PFSK-1 (cell line): Measurements from ENCODE around the gene IL36A.

Experiments used
- FOXP2 ChIP-seq: optimal IDR thresholded peaks from 2 replicates; pipeline ENCODE3; 2011; ENCODE audit warnings: borderline replicate concordance, control low read depth, inconsistent platforms; ENCODE audit not compliant: insufficient read depth; ENCODE audit errors: extremely low read length, extremely low read depth
- POLR2AphosphoS5 ChIP-seq: IDR thresholded peaks from 2 replicates; pipeline ENCODE4 v1.6.1; 2012; ENCODE audit warnings: low read depth, mild to moderate bottlenecking, control low read depth, low read length, moderate library complexity
- SIN3A ChIP-seq: IDR thresholded peaks from 2 replicates; pipeline ENCODE4 v1.6.1; 2012; ENCODE audit warnings: mild to moderate bottlenecking, low read length, moderate library complexity, borderline replicate concordance; ENCODE audit not compliant: insufficient read depth
- TAF1 ChIP-seq: IDR thresholded peaks from 2 replicates; pipeline ENCODE4 v1.6.1; 2012; ENCODE audit warnings: low read length, control low read depth, borderline replicate concordance; ENCODE audit not compliant: insufficient read depth
- TF ChIP-seq, protein P1 (sequence below), 2 experiments: IDR thresholded peaks; 2 replicates each; pipeline versions ENCODE4 v1.6.1 to v1.8.0; 2011 to 2012; ENCODE audit warnings: low read depth in 2 of 2, low read length in 2 of 2, control low read depth in 1 of 2, inconsistent platforms in 1 of 2, mild to moderate bottlenecking in 1 of 2, moderate library complexity in 1 of 2; ENCODE audit not compliant: insufficient read depth in 1 of 2

The IL36A gene

DNA sequence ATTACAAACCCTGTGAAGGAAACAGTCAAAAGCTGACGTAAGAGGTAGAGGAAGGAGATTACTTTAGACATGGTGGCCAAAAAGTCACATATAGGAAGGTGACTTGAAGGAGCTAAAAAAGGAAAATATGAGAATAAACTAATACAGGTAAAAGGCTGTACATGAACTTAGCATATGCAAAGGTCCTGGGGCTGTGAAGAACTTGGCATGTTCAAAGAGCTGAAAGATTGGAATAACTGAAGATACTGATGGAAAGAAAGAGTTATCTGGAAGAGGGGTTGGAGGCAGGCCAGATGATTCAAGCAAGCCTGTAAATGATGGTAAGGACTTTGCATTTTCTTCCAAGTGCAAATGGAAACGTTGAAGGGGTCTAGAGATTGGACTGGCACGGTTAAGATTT lies 13.2 kb downstream of the IL36A start:
- TF ChIP-seq, protein P1, sequence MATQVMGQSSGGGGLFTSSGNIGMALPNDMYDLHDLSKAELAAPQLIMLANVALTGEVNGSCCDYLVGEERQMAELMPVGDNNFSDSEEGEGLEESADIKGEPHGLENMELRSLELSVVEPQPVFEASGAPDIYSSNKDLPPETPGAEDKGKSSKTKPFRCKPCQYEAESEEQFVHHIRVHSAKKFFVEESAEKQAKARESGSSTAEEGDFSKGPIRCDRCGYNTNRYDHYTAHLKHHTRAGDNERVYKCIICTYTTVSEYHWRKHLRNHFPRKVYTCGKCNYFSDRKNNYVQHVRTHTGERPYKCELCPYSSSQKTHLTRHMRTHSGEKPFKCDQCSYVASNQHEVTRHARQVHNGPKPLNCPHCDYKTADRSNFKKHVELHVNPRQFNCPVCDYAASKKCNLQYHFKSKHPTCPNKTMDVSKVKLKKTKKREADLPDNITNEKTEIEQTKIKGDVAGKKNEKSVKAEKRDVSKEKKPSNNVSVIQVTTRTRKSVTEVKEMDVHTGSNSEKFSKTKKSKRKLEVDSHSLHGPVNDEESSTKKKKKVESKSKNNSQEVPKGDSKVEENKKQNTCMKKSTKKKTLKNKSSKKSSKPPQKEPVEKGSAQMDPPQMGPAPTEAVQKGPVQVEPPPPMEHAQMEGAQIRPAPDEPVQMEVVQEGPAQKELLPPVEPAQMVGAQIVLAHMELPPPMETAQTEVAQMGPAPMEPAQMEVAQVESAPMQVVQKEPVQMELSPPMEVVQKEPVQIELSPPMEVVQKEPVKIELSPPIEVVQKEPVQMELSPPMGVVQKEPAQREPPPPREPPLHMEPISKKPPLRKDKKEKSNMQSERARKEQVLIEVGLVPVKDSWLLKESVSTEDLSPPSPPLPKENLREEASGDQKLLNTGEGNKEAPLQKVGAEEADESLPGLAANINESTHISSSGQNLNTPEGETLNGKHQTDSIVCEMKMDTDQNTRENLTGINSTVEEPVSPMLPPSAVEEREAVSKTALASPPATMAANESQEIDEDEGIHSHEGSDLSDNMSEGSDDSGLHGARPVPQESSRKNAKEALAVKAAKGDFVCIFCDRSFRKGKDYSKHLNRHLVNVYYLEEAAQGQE (IDR thresholded peaks at IDR 0.05; ENCODE audit: insufficient read depth in 1 of 2, low read depth in 2 of 2, low read length in 2 of 2): no peak
- TF ChIP-seq TAF1: no peak
- TF ChIP-seq POLR2AphosphoS5: no peak

GRCh38 chr2:113021312-113021711 lies 16.1 kb downstream of the IL36A start:
- TF ChIP-seq POLR2AphosphoS5 (no peak), FOXP2 (no peak), TAF1 (no peak), SIN3A (no peak)
- TF ChIP-seq, protein P1 (IDR thresholded peaks at IDR 0.05; ENCODE audit: insufficient read depth in 1 of 2, low read depth in 2 of 2, low read length in 2 of 2): no peak

DNA sequence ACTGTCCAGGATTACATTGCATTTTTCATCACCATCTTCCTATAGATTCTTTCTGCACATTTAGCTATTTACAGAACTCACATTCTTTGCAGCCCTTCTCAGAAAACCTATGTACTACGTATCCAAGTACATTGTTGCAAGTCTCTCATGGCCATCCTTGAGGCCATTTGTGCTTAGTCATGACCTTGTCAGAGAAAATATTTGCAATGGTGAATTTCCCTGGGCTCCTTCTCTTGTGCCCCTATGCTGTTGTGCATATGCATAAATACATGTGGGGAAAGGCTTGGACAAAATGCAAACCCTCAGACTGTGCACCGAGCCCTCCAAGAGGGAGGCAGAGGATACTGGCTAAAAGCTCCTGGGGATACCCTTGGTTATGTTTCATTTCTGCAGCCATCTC lies 19.5 kb downstream of the IL36A start:
- no peak for TF ChIP-seq SIN3A
- TF ChIP-seq FOXP2: no peak

GRCh38 chr2:113025737-113026136 lies 20.5 kb downstream of the IL36A start:
- no peak for TF ChIP-seq TAF1
- no peak for TF ChIP-seq SIN3A
- TF ChIP-seq POLR2AphosphoS5: no peak
- TF ChIP-seq, protein P1 (IDR thresholded peaks at IDR 0.05; ENCODE audit: insufficient read depth in 1 of 2, low read depth in 2 of 2, low read length in 2 of 2): no peak

GRCh38 chr2:113027691-113028090 lies 22.4 kb downstream of the IL36A start:
- TF ChIP-seq FOXP2: no peak
- TF ChIP-seq SIN3A: no peak
- TF ChIP-seq, protein P1 (IDR thresholded peaks at IDR 0.05; ENCODE audit: insufficient read depth in 1 of 2, low read depth in 2 of 2, low read length in 2 of 2): no peak
- no peak for TF ChIP-seq POLR2AphosphoS5
- TF ChIP-seq TAF1: no peak
